Measurements from ENCODE around the gene SLC44A4.

- no peak for TF ChIP-seq CTCF (conservative IDR thresholded peaks at IDR 0.05; ENCODE audit: low read depth, low read length)
- TF ChIP-seq EZH2 (IDR thresholded peaks at IDR 0.05; ENCODE audit: borderline replicate concordance, low read depth, low read length, poor library complexity, severe bottlenecking) = no peak
Measured at GRCh38 chr6:31842053-31842452, 36.7 kb downstream of the SLC44A4 start.

All from A673 (cell line).